Stimulated activated CD8-positive, alpha-beta memory T cell treated with anti-CD3 and anti-CD28 coated beads, Interleukin-2, amount 100 ng/mL, for 1 hour (primary cell): ENCODE results near the gene KCTD2.
"Not testable (repeated sequence)": the region's sequence is repeated elsewhere in the genome, so short reads cannot be mapped to it uniquely, and the experiment has no call there.

Experiments
- DNase-seq, 2 donors: peaks; one replicate each; pipeline ENCODE4 v3.0.0-alpha.2; 2020; ENCODE audit warnings: low read depth in 2 of 2

KCTD2 gene

DNA sequence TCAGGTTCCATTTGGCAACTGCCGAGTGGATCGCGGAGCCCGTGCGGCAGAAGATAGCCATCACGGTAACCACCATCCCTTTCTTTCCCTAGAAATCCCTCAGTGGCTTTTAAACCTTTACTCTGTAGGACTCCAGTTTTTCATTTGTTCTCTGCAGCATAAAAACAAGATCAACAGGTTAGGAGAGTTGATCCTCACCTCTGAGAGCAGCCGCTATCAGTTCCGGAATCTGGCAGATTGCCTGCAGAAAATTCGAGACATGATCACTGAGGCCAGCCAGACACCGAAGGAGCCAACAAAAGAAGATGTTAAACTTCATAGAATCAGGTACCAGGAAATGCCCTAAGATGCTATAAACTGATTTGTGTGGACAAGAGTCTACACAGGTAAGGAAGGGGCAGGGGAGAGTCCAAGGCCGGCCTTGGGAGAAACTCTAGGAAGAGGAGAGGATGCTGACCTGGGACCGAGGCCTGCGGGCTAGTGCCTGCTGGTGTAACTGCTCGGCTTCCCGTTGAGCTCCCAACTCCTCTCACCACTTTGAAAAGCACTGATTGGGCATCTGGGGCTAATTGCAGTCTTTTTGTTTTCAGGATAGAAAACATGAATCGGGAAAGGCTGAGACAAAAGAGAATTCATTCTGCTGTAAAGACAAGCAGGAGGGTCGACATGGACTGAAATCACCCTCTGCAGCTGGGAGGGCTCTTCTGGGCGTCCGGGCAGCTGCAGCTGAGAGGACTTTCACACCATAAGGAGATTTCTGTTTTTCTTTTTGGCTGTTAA lies 26.5 kb upstream of the KCTD2 start:
- no peak for DNase-seq

DNA sequence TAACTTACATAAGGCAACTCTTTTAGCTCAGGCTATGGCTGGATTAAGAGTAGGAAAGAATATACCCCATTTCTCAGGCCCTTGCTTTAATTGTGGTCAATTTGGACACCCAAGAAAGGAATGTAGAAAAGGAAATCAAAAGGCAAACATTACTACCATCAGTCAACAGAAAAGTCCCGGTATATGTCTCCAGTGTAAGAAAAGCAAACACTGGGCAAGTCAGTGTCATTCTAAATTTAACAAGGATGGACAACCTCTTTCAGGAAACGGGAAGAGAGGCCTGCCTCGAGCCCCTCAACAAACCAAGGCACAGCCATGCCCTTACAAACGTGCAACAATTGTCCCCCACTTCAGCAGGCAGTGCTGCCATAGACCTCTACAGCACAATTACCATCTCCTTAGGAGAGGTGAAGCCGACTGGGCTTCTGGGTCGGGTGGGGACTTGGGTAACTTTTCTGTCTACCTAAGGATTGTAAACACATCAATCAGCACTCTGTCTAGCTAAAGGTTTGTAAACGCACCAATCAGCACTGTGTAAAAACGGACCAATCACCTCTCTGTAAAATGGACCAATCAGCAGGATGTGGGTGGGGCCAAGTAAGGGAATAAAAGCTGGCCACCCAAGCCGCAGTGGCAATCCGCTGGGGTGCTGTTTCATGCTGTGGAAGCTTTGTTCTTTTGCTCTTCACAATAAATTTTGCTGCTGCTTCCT lies 22.2 kb upstream of the KCTD2 start:
- no peak for DNase-seq

DNA sequence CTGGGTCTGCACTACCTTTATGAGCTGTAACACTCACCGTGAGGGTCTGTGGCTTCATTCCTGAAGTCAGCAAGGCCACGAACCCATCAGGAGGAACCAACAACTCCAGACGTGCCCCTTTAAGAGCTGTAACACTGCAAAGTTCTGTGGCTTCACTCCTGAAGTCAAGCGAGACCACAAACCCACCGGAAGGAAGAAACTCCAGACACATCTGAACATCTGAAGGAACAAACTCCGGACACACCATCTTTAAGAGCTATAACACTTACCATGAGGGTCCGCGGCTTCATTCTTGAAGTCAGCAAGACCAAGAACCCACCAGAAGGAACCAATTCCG lies 21.7 kb upstream of the KCTD2 start:
- not testable (repeated sequence) for DNase-seq

DNA sequence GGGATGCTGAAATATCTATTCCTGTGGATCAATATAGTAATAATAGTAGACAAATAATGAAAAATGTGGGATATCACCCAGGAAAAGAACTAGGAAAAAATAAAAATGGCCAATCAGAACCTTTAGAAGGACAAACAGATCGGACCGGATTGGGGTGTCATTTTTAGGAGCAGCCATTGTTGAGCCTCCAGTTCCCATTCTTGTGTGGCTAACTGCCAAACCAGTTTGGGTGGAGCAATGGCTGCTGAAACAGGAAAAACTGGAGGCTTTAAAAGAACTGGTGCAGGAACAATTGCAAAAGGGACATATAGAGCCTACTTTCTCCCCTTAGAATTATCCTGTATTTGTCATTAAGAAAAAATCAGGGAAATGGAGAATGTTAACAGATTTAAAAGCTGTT lies 20.4 kb upstream of the KCTD2 start:
- DNase-seq: not testable (repeated sequence)

DNA sequence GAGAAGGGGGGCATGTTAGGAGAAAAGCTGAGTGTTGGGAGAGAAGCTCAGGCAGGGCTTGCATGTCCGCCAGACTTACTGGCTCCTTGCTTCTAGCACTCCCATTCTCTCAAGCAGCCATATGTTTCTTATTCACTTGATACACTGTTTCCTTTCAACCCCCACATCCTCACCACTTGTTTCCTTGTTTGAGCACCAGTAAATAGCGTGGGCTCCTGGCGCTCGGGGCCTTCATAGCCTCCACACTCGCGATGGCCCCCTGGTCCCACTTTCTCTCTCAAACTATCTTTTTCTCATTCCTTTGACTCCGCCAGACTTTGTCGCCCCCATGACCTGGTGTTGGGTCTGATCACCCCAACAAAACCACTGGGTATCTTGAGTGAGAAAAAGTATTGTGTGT lies 16.9 kb upstream of the KCTD2 start:
- no peak for DNase-seq

DNA sequence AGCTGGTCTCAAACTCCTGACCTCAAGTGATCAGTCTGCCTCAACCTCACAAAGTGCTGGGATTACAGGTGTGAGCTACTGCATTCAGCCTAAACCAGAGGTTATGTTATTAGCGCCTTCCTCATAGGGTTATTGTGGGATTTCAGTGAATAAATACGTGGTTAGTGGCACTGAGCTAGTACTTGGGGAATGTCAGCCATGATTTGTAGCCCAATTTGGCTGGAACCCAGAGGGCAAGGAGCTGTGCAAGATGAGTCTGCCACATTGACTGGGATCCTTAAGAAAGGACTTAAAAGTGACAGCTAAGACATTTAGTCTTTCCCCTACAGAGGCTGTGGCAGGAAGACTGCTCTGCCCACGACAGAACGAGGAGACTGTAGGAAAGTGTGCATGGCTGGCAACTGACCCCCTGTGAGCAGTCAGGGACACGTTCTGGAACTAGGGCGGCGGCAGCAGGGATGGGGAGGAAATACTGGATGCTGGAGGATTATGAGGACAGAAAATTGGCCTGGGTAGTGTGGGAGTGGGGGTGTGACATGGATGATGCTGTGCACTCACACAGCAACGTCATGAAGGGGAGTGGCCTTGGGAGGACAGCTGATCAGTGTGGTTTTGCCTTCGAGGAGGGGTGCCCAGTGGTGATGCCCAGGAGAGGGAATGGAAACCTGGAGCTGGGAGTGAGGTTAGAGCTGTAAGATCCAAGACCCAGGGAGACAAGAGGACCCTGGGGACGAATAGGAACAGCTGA lies 14.9 kb upstream of the KCTD2 start:
- no peak for DNase-seq

DNA sequence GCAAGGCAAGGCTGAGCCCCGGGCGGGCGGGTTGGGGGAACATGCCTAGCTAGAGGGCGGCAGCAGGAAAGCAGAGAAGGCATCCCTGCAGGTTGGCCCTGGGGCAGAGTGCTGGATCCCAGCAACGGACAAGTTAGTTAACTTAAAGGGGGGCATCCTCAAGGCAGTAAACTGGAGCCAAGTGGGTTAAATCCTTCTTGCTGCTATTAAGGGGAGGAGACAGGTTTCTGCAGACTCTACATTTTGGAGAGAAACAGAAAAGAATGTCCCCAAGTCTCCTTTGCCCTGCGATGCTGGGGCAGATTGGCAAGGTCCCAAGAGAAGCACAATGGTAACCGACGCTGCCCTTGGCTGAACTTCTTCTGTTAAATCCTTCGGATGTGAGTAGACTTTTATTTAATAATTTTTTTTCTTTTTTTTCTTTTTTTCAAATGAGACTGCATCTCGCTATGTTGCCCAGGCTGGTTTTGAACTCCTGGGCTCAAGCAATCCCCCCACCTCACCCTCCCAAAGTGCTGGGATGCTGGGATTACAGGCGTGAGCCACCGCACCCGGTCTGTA lies 14.2 kb upstream of the KCTD2 start:
- no peak for DNase-seq

DNA sequence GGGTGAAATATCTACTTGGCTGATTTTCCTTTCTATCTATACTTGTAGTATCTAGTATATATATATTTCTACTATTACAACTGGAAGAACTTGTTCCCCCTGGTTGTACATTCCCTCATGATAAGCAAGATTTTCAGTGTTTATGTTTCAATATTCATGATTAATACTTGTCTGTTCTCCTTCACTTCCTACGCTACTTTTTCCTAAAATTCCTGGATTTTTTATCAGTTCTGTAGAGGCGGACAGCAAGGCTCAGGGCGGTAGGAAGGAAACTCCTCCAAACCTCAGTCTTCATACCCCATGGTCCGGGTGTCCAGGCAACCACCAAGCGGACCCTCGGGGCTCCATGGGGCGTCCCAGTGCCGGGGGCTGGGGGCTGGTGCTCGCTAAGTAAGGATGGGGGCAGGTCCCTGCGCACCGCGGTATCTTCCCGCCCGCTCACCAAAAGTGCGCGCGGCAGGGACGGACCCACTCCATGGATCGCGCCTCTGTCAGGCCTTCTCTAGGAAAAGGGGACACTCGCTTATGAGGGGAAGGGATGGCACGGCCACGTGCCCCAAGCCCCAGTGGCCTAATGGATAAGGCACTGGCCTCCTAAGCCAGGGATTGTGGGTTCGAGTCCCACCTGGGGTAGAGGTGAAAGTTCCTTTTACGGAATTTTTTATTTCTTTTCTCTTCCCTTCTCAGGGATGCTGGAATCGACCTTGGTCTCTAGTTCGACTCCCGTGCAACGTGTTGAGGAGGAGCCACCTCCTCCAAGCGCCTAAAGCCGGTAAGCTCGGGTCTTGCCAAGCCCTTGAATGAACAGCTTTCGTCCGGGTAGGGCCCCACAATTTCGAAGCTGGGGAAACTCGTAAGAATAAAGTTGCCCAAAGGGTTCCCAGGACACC lies 13.4 kb upstream of the KCTD2 start:
- peak; percentile 64 to 67 for DNase-seq

DNA sequence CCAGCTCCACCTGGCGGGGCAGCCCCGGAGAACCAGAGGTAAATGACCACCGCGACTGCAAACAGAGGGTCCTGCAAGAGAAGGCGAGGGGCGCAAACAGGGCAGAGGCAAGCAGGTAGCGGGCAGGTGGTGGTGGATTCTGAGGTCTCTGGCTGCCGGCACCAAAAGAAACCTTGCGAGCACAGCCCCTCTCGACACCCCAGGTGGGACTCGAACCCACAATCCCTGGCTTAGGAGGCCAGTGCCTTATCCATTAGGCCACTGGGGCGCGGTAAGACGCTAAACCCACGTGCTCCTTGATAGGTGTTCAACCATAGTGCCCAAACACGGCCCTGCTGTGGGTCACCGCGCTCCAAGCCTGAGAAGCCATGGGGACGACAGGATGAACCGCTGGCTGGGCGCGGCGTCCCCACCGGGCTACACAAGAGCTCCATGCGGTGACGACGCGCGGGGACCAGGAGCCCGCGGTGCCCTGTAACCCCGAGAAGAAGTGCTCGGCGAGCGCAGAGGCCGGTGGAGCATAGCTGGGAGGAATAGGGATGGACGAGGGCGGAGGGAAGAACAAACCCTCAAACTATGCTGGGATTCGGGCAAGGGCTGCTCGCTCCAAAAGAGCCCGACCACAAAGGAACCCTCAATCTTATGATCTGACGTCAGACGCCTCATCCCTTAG lies 12.7 kb upstream of the KCTD2 start:
- peak in 1 of 2 donors; percentile 54 for DNase-seq

DNA sequence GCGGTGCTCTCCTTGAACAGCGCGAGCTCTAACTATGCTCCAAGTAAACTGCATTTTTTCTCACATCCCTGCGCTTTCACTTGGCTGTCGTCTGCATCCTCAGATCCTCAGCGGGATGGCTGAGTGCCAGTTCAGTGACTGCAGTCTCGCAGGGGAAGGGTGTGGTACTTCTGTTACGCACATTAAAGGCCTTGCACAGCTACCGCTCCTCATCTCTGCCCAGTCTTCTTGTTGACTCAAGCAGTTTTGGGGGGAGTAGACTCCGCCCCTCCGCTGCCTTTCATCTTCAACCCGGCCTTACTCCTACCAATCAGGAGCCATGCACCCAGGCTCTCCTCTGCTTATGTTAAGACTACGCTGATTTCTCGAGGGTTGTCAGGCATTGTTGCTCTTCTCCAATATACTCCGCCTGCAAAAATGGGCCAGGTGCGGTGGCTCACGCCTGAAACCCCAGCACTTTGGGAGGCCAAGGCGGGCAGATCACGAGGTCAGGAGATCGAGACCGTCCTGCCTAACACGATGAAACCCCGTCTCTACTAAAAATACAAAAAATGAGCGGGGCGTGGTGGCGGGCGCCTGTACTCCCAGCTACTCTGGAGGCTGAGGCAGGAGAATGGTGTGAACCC lies 10.3 kb upstream of the KCTD2 start:
- peak; percentile 65 to 75 for DNase-seq

DNA sequence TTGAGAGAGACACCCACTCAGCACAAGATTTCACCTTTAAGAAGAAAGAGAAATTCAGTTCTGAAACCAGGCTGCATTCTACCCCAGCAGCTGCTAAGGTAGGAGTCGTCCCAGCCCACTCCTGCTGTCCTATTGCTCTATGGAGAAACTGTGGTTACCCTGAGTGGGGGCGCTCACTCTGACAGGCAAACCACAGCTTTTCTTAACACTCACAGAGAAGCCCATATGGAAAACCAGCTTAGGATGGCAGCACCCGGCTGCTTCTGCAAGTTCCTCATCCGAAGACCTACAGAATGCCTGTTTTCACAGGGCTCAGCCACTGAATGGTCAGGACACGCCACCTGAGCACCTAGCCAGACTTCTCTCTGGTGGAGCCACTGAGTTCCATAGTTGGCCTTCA lies 7.8 kb upstream of the KCTD2 start:
- DNase-seq: no peak

DNA sequence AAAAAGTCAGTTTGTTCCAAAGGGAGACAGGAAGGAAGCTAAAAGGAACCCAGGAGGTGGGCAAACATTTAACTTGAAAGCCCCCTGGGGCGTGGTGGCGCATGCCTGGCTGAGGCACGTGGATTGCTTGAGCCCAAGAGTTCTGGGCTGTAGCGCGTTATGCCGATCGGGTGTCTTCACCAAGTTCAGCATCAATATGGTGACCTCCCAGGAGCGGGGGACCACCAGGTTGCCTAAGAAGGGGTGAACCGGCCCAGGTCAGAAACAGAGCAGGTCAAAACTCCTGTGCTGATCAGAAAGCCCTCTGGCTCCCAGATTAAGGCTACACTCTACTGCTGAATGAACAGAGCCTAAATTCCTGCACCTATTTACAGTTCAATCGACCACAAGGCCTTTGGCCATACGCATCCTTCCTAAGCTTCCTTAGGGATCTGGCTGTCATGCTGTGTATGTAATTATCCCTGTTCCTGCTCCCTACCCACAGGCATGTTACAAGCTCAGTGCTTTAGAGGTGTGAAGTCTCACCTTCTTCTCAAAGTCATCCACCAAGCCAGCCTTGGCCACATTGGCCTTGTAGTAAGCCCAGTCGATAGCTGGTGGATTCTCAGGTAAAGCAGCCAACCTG lies 5.3 kb upstream of the KCTD2 start:
- DNase-seq: no peak

DNA sequence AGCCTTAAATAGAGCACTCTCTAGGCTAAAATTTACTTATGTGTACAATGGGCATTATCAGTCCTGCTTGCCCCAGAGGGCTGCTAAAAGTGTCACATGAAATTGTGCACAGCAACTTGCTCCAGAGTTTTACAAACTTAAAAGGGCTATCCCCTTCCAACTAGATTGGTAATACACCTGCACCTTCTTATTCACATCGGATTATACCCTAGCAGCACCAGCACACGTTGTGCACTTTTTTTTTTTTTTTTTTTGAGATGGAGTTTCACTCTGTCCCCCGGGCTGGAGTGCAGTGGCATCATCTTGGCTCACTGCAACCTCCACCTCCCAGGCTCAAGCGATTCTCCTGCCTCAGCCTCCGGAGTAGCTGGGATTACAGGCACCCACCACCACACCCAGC lies 3.2 kb upstream of the KCTD2 start:
- DNase-seq: not testable (repeated sequence)

DNA sequence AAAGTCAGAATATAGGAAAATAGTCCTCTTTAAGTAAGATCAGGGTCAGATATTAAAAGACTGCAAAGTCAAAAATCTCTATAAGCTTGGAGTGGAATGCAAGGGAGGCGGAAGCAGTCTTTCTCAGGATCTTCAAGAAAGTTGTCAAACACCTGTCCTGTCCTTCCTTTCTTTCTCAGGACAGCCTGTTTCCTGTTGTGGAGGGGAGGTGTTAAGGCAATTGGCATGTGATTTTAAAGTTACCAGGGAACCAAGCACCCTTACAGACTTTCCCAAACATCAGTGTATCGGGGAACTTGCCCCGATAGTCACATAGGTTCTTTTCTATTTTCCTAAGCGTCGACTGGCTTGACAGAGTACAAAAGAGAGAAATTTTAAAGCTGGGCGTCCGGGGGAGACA lies 2.3 kb upstream of the KCTD2 start:
- no peak for DNase-seq

DNA sequence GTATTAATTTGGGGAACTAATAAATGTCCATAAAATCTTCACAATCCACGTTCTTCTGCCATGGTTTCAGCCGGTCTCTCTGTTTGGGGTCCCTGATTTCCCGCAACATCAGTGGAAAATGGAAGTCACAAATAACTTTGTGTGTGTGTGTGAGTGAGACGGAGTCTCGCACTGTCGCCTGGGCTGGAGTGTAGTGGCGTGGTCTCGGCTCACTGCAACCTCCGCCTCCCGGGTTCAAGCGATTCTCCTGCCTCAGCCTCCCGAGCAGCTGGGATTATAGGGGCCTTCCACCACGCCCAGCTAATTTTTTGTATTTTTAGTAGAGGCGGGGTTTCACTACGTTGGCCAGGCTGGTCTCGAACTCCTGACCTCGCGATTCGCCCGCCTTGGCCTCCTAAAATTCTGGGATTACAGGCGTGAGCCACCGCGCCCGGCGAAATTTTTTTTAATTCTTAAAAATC lies 1.0 kb upstream of the KCTD2 start:
- not testable (repeated sequence) for DNase-seq

DNA sequence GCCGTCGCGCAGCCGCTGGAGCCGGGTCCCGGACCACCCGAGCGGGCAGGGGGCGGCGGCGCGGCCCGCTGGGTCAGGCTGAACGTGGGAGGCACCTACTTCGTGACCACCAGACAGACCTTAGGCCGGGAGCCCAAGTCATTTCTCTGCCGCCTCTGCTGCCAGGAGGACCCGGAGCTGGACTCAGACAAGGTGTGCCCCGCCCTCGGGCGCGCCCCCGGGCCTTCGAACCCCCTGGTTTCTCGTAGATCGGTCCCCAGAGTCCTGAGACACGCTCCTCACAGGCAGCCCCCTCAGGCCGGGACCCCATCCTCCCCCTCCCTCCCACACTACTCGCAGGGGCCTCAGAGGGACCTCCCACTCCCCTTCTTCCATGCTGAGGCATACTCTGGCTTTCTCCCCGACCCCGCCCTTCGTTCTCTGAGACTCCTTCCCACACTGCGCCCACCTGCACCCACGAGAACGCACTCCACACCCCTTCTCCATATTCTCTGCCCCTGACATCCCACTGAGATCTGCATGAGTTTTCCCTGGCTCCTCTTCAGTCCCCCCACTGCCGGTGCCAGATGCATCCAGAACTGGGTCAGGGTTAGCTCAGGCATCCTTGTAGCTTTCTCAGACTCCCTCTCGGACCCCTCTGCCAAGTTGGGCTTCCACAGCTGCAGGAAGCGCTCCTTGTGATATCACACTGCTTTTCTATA lies 523 bp downstream of the KCTD2 start:
- DNase-seq: no peak

DNA sequence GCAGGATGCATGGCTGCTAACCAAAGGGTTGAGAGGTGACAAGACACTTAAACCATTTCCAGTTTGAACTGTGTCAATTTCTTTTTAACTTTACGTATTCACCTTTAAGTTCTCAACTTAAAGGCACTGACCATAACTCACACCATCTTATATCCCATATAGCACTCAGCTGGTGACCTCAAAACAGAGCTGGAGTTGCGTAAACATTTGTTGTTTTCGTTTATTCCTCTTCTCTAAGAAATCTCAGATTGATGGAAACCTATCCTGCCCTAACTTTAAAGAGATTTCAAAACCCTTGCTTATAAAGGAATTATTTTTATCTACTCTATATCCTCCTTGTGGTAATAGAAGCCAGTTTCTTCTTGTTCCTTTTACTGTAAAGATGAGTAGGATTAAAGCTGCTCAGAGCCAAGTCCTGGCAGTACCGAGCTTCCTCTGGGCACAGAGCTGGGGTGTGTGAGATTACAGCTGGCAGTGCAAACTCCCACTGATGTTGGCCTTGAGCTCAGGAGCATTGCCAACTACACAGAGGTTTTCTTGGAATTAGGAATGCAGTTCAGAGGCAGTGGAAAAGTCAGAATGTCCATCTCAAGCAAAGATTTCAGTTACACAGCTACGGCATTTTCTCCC lies 1.3 kb downstream of the KCTD2 start:
- no peak for DNase-seq

DNA sequence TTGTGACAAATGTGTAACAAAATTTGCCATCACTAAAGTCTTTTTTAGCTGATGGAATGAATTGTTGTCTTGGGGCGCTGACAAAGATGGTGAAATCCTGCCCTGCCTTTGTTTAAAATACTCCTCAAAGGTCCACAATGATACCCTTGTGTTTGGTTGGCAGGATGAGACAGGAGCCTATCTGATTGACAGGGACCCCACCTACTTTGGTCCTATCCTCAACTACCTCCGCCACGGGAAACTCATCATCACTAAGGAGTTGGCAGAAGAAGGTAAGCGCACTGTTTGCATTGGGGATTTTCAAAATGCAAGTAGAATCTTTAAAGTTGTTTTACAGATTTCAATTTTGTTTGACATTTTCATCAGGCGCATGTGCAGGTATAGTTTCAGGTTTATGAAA lies 2.0 kb downstream of the KCTD2 start:
- DNase-seq: no peak

DNA sequence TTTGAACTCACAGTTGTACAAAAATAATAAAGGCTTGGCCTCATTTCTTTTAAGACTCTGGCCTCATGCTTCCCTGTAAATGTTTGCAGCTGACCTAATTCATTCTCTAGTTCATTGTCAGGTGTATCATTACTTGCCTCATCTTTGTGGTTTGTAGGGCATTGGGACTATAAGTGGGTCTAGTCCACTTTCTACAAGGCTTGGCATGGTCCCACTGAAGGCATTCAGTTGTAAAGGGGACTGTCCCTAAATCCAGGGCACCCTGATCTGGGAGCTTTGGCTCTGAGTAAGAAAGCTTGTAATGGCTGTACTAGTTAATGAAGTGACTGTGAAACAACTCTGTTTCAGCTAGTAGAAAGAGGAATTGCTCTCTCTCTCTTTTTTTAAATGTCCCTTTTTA lies 2.7 kb downstream of the KCTD2 start:
- DNase-seq: no peak
